Peyer's patch (tissue), 4 donors: ENCODE data around the gene BLTP3A.

Experiments
- CTCF ChIP-seq, 6 experiments: fragments of 450-650 bp in 4 of 6; fragments of 200-600 bp in 2 of 6; sonication (generic) in 1 of 6; IDR thresholded peaks; one replicate each; pipeline ENCODE4 v1.5.1; 2017 to 2019; ENCODE audit warnings: antibody characterized with exemption in 6 of 6, mild to moderate bottlenecking in 3 of 6, moderate library complexity in 1 of 6
- POLR2A ChIP-seq, 2 donors: fragments of 450-650 bp; IDR thresholded peaks; one replicate each; pipeline ENCODE4 v1.5.1; 2017; ENCODE audit warnings: antibody characterized with exemption in 2 of 2, mild to moderate bottlenecking in 2 of 2, moderate library complexity in 2 of 2

GRCh38 chr6:34839666-34840352 is 47.9 kb downstream of the BLTP3A start:
- TF ChIP-seq CTCF (IDR thresholded peaks at IDR 0.05) (no peak), POLR2A (IDR thresholded peaks at IDR 0.05) (no peak)
